CD4-positive, alpha-beta T cell (primary cell): ENCODE data around the gene HIPK2. TPM values are rescaled to one million over a fixed set of nuclear protein-coding genes. Genes with fewer than 3 reads are reported as not detected.
A peak's percentile ranks its signal among the peaks of the same experiment; 100 is the strongest.

Source experiments
- ATAC-seq: fragments of 200-7000 bp; cut with Tn5 transposase; one replicate; pipeline ENCODE4 v1.10.0; 2022; ENCODE audit warnings: mild to moderate bottlenecking; ENCODE audit not compliant: poor library complexity
- CTCF ChIA-PET: fragments of 350-600 bp; sonication (Branson Sonifier 250); formaldehyde crosslinking; loops from one replicate; lab custom pipeline; 2021; ENCODE audit warnings: antibody characterized with exemption, inconsistent platforms; lab: Charles Lee
- POLR2A ChIA-PET: fragments of 350-600 bp; sonication (Branson Sonifier 250); formaldehyde crosslinking; loops from one replicate; lab custom pipeline; 2021; ENCODE audit warnings: antibody characterized with exemption, inconsistent platforms; lab: Charles Lee
- DNase-seq, 14 experiments: peaks; one replicate each; pipeline ENCODE4 v3.0.0-alpha.2; 2013 to 2020; ENCODE audit warnings: mixed read lengths in 2 of 14
- H3K27ac ChIP-seq, 2 donors: one replicate each; pipeline versions ENCODE4 v1.5.1 to v1.7.0; 2013; ENCODE audit warnings: low read length in 2 of 2, low read depth in 1 of 2, mild to moderate bottlenecking in 1 of 2
- H3K27me3 ChIP-seq, 2 experiments: 1 replicate in 1 of 2; 2 replicates in 1 of 2; pipeline versions ENCODE4 v1.6.1 to v1.7.0; 2013; ENCODE audit warnings: low read length in 2 of 2, control low read depth in 1 of 2, mild to moderate bottlenecking in 1 of 2, moderate library complexity in 1 of 2; ENCODE audit not compliant: insufficient read depth in 2 of 2, control insufficient read depth in 1 of 2
- H3K36me3 ChIP-seq: one replicate; pipeline ENCODE4 v1.6.1; 2013; ENCODE audit warnings: low read length, control low read depth; ENCODE audit not compliant: insufficient read depth
- H3K4me1 ChIP-seq: one replicate; pipeline ENCODE4 v1.6.1; 2013; ENCODE audit warnings: low read length, control low read depth; ENCODE audit not compliant: insufficient read depth
- H3K4me3 ChIP-seq: one replicate; pipeline ENCODE4 v1.5.1; 2013; ENCODE audit warnings: mild to moderate bottlenecking, low read length, moderate library complexity
- H3K9me3 ChIP-seq, 2 experiments: 1 replicate in 1 of 2; 2 replicates in 1 of 2; pipeline versions ENCODE4 v1.6.1 to v1.7.0; 2013; ENCODE audit warnings: low read length in 2 of 2, mild to moderate bottlenecking in 2 of 2, control low read depth in 1 of 2, moderate library complexity in 1 of 2; ENCODE audit not compliant: control insufficient read depth in 1 of 2, insufficient read depth in 1 of 2
- H3K27ac Mint-ChIP-seq: one replicate; pipeline ENCODE4 v1.8.0; 2020; ENCODE audit warnings: mixed read lengths
- H3K27me3 Mint-ChIP-seq: one replicate; pipeline ENCODE4 v1.8.0; 2021; ENCODE audit warnings: mixed read lengths
- H3K36me3 Mint-ChIP-seq: one replicate; pipeline ENCODE4 v1.8.0; 2021; ENCODE audit warnings: low read depth, mixed read lengths
- H3K4me1 Mint-ChIP-seq: one replicate; pipeline ENCODE4 v1.8.0; 2021; ENCODE audit warnings: low read depth, mixed read lengths
- H3K4me3 Mint-ChIP-seq: one replicate; pipeline ENCODE4 v1.8.0; 2020; ENCODE audit warnings: mild to moderate bottlenecking, mixed read lengths
- H3K9me3 Mint-ChIP-seq: one replicate; pipeline ENCODE4 v1.8.0; 2020; ENCODE audit warnings: mixed read lengths
- intact Hi-C, 2 experiments: fragments of 100-400 bp; cut with DNase I in 1 of 2; cut with micrococcal nuclease in 1 of 2; formaldehyde crosslinking; loops; one replicate each; pipeline versions ENCODE4 v1.15.1 to v1.9.0; 2023 to 2025; cut with DNase I, micrococcal nuclease
- total RNA-seq, 174 experiments: library from RNA in 2 of 174; stranded (reverse) in 2 of 174; gene quantifications; one replicate each; pipeline ENCODE4 v1.2.3 and lab custom pipeline; 2021 to 2026
- TF ChIP-seq, protein P1 (sequence below): fragments of 200-600 bp; IDR thresholded peaks from one replicate; pipeline ENCODE4 v1.8.0; 2022; ENCODE audit warnings: antibody characterized with exemption, mild to moderate bottlenecking

HIPK2 gene
- total RNA-seq, 2 experiments from 2014 or later = 36.5 to 37.0 TPM

DNA sequence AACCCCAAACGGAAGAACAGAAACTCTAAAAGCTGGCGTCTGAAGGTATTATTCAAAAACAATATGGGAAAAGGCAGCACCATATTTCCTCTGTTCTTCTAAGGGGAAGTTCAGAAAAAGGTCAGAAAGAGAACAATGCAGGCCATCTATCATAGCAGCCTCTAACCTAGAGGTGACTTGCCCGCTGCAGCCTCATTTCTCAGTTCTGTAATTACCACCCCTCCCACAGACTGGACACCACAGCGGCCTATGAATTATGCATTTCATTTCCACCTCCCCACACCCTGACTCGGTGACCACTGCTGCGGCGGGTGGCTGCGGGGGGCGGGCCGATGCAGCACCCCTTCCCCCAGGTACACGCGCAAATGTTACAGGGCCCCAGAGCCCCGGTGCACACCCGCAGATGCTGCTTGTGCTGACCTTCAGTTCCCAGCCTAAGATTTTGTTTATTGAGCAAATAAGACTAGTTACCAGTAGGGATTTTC, 128.8 kb downstream of the HIPK2 start:
- POLR2A ChIA-PET = interaction anchor here (1.0 to 3.6 kb wide), 4 partner anchors 10 to 129 kb away, joined by 3 to 34 read pairs (median 3); partner anchors contain the start of gene HIPK2
- Histone ChIP-seq H3K4me1 (peaks cover 59% of the 10 kb centered on the region), H3K27ac (peak overlapping the region in 1 of 2 donors; percentile 14), H3K27me3 (no peaks in the 10 kb centered on the region), H3K36me3 (peaks cover 8% of the 10 kb centered on the region), H3K4me3 (peak overlapping the region; percentile 11), H3K9me3 (no peaks in the 10 kb centered on the region)
- peaks cover 5% of the 10 kb centered on the region for H3K36me3 Mint-ChIP-seq
- CTCF ChIA-PET = no interaction called here
- no peaks in the 10 kb centered on the region for H3K9me3 Mint-ChIP-seq
- no peak for ATAC-seq
- peaks cover 67% of the 10 kb centered on the region for H3K4me1 Mint-ChIP-seq
- peak in 3 of 14 experiments; percentile 38 to 57 (median 45) for DNase-seq
- H3K4me3 Mint-ChIP-seq = peak overlapping the region; percentile 78
- intact Hi-C loops = loop anchor here (5.0 to 10.0 kb wide), 10 partner anchors 73 to 676 kb away; partner anchors contain the start of genes KDM7A (in 1 of the 2) and TBXAS1 (in 1 of the 2)
- no peaks in the 10 kb centered on the region for H3K27me3 Mint-ChIP-seq
- H3K27ac Mint-ChIP-seq = peak overlapping the region; percentile 81
- TF ChIP-seq, protein P1, sequence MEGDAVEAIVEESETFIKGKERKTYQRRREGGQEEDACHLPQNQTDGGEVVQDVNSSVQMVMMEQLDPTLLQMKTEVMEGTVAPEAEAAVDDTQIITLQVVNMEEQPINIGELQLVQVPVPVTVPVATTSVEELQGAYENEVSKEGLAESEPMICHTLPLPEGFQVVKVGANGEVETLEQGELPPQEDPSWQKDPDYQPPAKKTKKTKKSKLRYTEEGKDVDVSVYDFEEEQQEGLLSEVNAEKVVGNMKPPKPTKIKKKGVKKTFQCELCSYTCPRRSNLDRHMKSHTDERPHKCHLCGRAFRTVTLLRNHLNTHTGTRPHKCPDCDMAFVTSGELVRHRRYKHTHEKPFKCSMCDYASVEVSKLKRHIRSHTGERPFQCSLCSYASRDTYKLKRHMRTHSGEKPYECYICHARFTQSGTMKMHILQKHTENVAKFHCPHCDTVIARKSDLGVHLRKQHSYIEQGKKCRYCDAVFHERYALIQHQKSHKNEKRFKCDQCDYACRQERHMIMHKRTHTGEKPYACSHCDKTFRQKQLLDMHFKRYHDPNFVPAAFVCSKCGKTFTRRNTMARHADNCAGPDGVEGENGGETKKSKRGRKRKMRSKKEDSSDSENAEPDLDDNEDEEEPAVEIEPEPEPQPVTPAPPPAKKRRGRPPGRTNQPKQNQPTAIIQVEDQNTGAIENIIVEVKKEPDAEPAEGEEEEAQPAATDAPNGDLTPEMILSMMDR = no peak

DNA sequence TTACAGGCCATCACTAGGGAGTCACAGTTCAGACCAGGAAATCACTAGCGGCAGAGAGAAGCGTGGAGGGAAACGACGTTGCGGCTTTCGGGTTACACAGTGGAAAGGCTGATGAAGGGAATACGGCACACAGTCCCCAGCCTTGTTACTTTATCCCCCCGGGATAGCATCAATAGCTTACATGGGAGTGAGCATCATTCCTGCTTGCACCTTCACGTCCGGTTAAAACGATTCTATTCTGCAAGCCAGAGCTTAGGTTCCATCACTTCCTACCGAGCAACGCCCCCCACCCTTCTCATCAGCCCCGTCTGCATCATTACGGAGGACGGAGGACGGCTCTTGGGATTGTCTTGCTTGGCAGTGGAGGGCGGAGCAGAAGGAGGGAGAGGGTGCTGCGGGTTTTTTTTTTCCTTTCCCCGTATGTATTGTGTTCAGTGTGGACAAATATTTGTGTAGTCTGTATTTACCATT, 129.4 kb downstream of the HIPK2 start:
- peak overlapping the region; percentile 11 for H3K4me3 ChIP-seq
- H3K27me3 ChIP-seq = no peaks in the 10 kb centered on the region
- Mint-ChIP-seq H3K27me3 (no peaks in the 10 kb centered on the region), H3K4me3 (peak overlapping the region; percentile 78), H3K4me1 (peaks cover 72% of the 10 kb centered on the region), H3K36me3 (peaks cover 5% of the 10 kb centered on the region), H3K27ac (peak overlapping the region; percentile 81), H3K9me3 (no peaks in the 10 kb centered on the region)
- H3K36me3 ChIP-seq = peaks cover 8% of the 10 kb centered on the region
- TF ChIP-seq, protein P1 = no peak
- peak; percentile 28 for ATAC-seq
- H3K27ac ChIP-seq = peak overlapping the region in 1 of 2 donors; percentile 14
- DNase-seq = no peak
- intact Hi-C loops = loop anchor here (5.0 to 10.0 kb wide), 10 partner anchors 74 to 676 kb away; partner anchors contain the start of genes KDM7A (in 1 of the 2) and TBXAS1 (in 1 of the 2)
- H3K9me3 ChIP-seq = no peaks in the 10 kb centered on the region
- ChIA-PET POLR2A (interaction anchor here (1.0 to 3.6 kb wide), 4 partner anchors 11 to 129 kb away, joined by 3 to 34 read pairs (median 3); partner anchors contain the start of gene HIPK2), CTCF (no interaction called here)
- H3K4me1 ChIP-seq = peaks cover 59% of the 10 kb centered on the region

- ChIA-PET CTCF (interaction anchor here (1.6 kb wide), 1 partner anchor 29 kb away, joined by 9 read pairs; no protein-coding TSS in a partner anchor), POLR2A (interaction anchor here (0.8 to 3.6 kb wide), 9 partner anchors 11 to 415 kb away, joined by 3 to 34 read pairs (median 3); partner anchors contain the start of genes HIPK2 and PARP12)
- peaks cover 8% of the 10 kb centered on the region for H3K36me3 ChIP-seq
- TF ChIP-seq, protein P1 = no peak
- H3K9me3 ChIP-seq = no peaks in the 10 kb centered on the region
- no peak overlapping the region for H3K4me3 ChIP-seq
- DNase-seq (no peak), ATAC-seq (peak; percentile 20)
- peak overlapping the region; percentile 13 to 30 for H3K27ac ChIP-seq
- H3K9me3 Mint-ChIP-seq = no peaks in the 10 kb centered on the region
- H3K4me3 Mint-ChIP-seq = peak overlapping the region; percentile 78
- peaks cover 5% of the 10 kb centered on the region for H3K36me3 Mint-ChIP-seq
- intact Hi-C loops = loop anchor here (2.0 to 10.0 kb wide), 13 partner anchors 21 to 677 kb away; partner anchors contain the start of genes KDM7A (in 1 of the 2) and TBXAS1 (in 1 of the 2)
- H3K4me1 Mint-ChIP-seq = peaks cover 74% of the 10 kb centered on the region
- peaks cover 59% of the 10 kb centered on the region for H3K4me1 ChIP-seq
- no peaks in the 10 kb centered on the region for H3K27me3 Mint-ChIP-seq
- no peaks in the 10 kb centered on the region for H3K27me3 ChIP-seq
- H3K27ac Mint-ChIP-seq = peak overlapping the region; percentile 81
Measured at GRCh38 chr7:139647814-139648390, 129.9 kb downstream of the HIPK2 start.
